HG03520 (cell line): Measurements from ENCODE around the gene CATSPERE.

Source experiments
- ATAC-seq: cut with Tn5 transposase; IDR thresholded peaks from one replicate; pipeline ENCODE4 v1.9.1; 2021; ENCODE audit warnings: mild to moderate bottlenecking, moderate library complexity; ENCODE audit not compliant: unreplicated experiment

Gene CATSPERE

GRCh38 chr1:244615301-244615700, 154.2 kb downstream of the CATSPERE start:
- ATAC-seq: no peak

GRCh38 chr1:244626709-244627108, 165.6 kb downstream of the CATSPERE start:
- no peak for ATAC-seq

GRCh38 chr1:244628789-244629188, 167.7 kb downstream of the CATSPERE start:
- ATAC-seq: no peak

- no peak for ATAC-seq
These were observed 172.1 kb downstream of the CATSPERE start for GRCh38 chr1:244633140-244633539.

DNA sequence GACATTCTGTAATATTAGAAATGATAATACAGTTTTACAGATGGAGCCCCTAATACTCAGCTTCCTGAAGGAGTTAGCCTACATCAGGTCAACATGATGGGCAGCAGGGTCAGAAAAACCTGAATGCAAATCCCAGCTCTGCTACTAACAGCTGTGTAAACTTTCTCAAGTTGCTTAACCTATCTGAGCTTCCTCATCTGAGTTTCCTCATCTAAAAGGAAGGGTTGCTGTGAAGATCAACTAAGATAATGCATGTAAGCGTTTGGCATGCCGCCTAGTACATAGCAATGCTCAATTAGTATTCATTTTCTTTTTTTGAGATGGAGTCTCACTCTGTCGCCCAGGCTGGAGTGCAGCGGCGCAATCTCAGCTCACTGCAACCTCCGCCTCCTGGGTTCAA, 173.5 kb downstream of the CATSPERE start:
- no peak for ATAC-seq

DNA sequence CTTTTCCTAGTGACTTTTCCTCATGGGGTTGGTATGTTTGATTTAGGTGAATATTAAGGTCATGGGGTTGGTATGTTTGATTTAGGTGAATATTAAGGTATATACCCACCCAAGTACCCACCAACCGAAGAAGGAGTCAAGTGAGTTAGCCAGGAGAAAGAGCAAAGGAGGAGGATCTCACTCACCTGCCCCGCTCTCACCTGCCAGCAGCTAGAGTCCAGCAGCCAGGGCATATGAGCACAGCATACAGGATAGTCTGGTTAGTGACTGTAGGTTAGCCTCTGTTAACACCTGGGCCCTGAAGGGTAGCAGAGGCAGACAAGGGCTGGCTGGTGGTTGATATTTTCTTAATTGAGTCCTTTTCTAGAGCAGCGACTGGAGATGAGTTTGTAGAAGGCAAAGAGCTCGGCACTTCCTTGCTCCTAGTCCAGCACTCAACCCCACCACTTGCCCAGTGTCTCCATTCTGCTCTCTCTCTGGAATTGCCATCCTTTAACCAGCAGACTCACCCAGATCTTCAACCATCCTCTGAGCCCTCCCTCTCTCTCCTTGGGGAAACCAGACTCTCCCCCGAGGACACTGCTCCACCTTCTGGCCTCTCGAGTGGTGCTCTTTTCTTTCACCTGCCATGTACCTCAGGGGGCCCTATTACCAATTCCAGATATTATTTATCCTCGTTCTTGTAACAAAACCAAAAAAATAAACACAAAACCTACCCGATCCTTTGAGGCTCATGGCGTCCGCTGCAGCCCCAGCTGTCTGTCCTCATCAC, 175.6 kb downstream of the CATSPERE start:
- no peak for ATAC-seq

- ATAC-seq: no peak
These were observed 178.5 kb downstream of the CATSPERE start for GRCh38 chr1:244639561-244639960.

DNA sequence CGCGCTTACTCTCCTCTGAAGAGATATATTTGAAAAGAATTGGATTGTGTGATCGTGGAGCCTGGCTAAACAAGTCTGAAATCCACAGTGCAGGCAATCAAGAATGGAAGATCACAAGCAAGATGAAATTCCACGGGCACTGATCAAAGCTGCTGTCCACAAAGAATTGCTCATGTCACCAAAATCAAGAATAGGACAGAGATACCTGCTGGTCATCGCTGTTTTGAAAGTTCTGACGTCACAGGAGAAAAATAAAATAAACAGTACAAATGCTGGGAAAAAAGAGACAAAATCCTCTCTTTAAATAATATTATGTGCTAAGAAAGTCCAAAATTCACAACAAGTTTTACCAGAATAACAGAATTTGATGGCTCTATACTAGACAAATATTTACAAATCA, 179.8 kb downstream of the CATSPERE start:
- no peak for ATAC-seq

DNA sequence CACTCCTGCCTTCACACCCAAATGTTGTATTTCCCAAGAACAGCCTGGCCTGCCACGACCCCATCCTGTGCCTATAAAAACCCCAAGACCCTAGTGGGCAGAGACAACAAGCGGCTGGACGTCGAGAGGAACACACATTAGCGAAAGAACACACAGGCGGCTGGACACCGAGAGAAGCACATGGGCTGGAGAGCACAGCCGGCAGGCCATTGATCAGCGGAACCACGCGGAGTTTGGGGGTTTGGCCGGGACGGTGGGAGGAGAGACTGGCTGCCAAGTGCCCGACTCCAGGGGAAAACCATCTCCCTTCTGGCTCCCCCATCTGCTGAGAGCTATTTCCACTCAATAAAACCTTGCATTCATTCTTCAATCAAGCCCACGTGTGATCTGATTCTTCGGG, 181.5 kb downstream of the CATSPERE start:
- ATAC-seq: no peak

DNA sequence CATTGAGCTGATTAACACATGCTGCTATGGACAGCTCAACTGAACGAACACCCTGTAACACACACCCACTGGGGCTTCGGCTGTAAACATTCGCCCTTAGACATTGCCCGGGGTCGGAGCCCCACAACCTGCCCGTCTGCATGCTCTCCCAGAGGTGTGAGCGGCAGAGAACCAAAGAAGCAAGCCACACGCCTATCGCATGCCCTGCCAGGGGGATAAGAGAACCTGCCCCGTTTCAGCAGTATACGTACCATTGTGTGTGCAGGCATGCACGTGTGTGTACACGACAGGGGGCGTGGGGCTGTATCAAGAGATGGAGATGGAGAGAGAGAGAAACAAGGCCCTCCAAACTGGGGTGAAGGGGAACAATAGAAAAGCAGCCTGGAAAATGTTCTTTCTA, 181.9 kb downstream of the CATSPERE start:
- no peak for ATAC-seq

GRCh38 chr1:244645414-244645813, 184.3 kb downstream of the CATSPERE start:
- no peak for ATAC-seq

- no peak for ATAC-seq
These were observed 184.8 kb downstream of the CATSPERE start for GRCh38 chr1:244645890-244646289.

- no peak for ATAC-seq
These were observed 186.7 kb downstream of the CATSPERE start for GRCh38 chr1:244647819-244648218.

DNA sequence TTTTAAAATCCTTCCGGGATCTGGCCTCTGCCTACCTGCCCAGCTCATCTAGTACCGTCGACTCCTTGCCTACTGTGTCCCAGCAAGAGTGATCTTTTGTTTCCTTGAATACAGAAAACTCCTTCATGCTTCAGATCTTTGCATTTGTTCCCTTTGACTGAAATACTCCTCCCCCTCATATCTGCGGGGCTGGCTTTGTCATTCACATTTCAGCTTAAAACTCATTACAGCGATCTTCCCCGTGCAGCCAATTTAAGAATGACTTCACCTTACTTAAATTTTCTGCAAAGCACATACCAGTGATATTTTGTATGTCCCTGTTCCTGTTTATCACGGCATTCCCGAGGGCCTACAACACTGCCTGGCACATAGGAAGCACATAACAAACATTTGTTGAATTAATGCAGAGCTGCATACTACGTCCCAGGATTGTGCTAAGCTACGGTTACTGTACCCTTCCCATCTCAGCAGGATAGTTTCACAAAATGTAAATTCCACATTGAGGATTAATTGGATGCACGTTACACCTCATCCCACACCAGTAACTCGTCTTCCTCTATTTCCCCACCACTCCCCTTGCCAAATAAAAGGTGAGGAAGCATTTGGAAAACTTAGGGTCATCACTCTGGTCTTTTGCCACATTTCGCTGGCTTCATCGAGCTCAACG, 191.0 kb downstream of the CATSPERE start:
- ATAC-seq: no peak

GRCh38 chr1:244652623-244653438, 191.8 kb downstream of the CATSPERE start, which contains the start of gene DESI2:
Gene DESI2 (plus strand): TSS chr1:244653126. CDS start chr1:244653314, 188 bp downstream.
- ATAC-seq: peak; percentile 95

DNA sequence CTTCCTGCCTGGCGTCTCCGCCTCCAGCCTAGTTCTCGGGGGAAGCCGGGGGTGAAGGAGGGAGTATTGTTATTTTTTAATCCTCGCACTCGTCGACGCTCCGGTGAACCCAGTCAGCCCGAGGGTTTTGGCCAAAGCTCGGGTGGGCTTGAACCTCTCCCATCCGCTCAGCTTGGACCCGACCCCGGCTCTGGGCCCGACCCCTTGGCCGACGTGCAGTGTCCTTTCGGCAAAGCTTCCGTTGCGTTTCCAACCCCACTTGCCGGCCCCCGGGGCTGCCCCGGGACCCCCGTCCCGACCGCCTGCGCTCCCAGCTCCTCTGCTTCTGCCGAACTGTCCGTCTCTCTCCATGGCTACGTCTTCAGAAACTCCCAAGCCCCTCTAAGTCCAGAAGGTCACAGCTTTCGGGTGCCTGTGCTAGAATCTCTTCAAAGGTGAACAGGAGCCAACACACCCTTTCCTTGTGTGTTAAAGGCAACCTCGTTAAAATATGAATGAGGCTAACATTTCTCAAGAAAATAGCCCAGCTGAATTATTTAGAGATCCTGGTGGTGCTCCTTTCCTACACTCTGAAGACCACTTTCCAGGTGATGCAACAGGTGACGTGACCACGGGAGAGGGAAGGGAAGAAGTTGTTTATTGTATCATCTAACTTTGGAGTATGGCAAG, 192.5 kb downstream of the CATSPERE start:
- ATAC-seq: no peak

GRCh38 chr1:244654108-244655038, 193.3 kb downstream of the CATSPERE start:
- ATAC-seq: no peak

DNA sequence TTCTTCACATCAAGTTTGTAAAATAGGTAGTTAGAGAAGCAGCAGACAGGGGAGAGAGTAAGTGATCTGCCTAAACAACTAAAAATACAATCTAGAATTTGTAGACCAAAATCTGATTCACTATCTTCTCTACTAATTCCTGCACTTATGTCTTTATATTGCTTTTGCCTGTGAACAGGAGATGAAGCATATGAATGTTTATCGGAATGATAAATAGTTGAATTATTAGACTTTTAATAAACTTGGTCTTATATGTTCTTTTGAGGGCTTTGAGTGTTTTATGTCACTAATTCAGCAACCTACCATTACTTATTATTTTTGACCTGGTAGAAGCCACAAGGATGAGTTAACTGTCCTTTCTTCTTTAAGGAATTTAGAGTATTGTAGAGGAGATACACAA, 194.1 kb downstream of the CATSPERE start:
- no peak for ATAC-seq

DNA sequence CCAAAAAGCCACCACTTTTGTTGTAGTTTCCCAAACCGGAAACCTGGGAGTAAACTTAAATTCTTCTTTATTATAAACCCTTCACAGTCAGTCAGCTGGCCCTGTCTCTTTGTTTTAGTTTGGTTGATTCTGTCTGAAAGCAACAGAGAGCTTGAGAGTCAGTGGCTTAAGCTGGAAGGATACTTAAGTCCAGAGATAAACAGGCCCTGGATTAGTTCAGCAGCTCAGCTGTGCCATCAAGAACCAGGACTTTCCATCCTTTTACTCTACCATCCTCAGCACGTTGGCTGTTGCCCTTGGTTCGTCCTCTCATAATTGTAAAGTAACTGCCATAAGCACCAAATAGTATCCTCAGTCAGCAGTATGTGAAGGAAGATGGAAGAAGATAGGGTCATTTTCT, 196.3 kb downstream of the CATSPERE start:
- no peak for ATAC-seq

DNA sequence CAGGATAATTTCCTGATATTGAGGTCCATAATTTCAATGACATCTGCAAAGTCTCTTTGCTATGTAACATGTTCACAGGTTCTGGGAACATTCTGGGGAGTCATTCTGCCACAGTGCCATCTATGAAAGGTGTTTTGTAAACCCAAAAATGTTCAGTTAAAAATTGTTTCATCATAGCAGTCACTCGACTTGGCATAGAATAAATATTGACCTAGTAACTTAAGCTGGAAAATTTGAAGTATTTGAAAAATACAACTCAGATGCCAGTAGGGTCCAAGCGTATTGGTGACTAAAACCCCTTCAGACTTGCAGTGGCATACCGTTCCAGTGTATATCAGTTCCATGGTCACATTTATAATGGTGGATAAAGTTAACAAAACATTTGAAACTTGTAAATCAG, 198.6 kb downstream of the CATSPERE start:
- no peak for ATAC-seq
